IMR-90 (cell line): ENCODE data around the gene TPD52L2. TPM values are rescaled to one million over a fixed set of nuclear protein-coding genes. Genes with fewer than 3 reads are reported as not detected.

ENCODE experiments used
- ATAC-seq: fragments of 200-7000 bp; cut with Tn5 transposase; 2 replicates; pipeline ENCODE4 v1.9.1; 2020; ENCODE audit warnings: low read depth, mild to moderate bottlenecking, moderate library complexity
- BruUV-seq: library from RNA; stranded (reverse); fragments of 400-500 nt; replicated peaks from 2 replicates; lab custom pipeline; 2021; lab: Mats Ljungman, UMichigan
- CTCF ChIA-PET: fragments of 300-600 bp; formaldehyde crosslinking; extraction: SDS; loops from one replicate; lab custom pipeline; 2021; ENCODE audit warnings: antibody characterized with exemption; lab: Yijun Ruan, JAX
- POLR2A ChIA-PET: fragments of 300-600 bp; sonication (Branson Sonifier 250); formaldehyde crosslinking; loops from one replicate; lab custom pipeline; 2022; ENCODE audit warnings: antibody characterized with exemption; ENCODE audit not compliant: unreplicated experiment; lab: Charles Lee
- DNase-seq: peaks from one replicate; pipeline ENCODE4 v3.0.0; 2013
- H2AFZ ChIP-seq: replicated peaks from 2 replicates; pipeline ENCODE3; 2013; ENCODE audit warnings: low read length, mild to moderate bottlenecking; ENCODE audit not compliant: poor library complexity
- H2AK5ac ChIP-seq: 2 replicates; pipeline ENCODE4 v1.6.1; 2013; ENCODE audit warnings: low read depth, low read length, inconsistent platforms
- H2AK9ac ChIP-seq: replicated peaks from 2 replicates; pipeline ENCODE3; 2013; ENCODE audit warnings: mild to moderate bottlenecking, low read depth, low read length, moderate library complexity; ENCODE audit not compliant: poor library complexity
- H2BK120ac ChIP-seq: 2 replicates; pipeline ENCODE4 v1.6.1; 2013; ENCODE audit warnings: low read depth, low read length, inconsistent platforms
- H2BK15ac ChIP-seq: 3 replicates; pipeline ENCODE4 v1.6.1; 2013; ENCODE audit warnings: low read depth, low read length, inconsistent platforms
- H2BK20ac ChIP-seq: 2 replicates; pipeline ENCODE4 v1.6.1; 2013; ENCODE audit warnings: low read depth, mild to moderate bottlenecking, inconsistent platforms, low read length, moderate library complexity
- H2BK5ac ChIP-seq: 2 replicates; pipeline ENCODE4 v1.6.1; 2013; ENCODE audit warnings: mild to moderate bottlenecking, low read depth, low read length, inconsistent platforms; ENCODE audit not compliant: poor library complexity, severe bottlenecking
- H3K14ac ChIP-seq: replicated peaks from 2 replicates; pipeline ENCODE4 v1.6.1; 2013; ENCODE audit warnings: low read depth, low read length, inconsistent platforms
- H3K18ac ChIP-seq: 2 replicates; pipeline ENCODE4 v1.6.1; 2013; ENCODE audit warnings: low read depth, low read length, control low read depth
- H3K23ac ChIP-seq: 2 replicates; pipeline ENCODE4 v1.6.1; 2013; ENCODE audit warnings: low read depth, low read length, inconsistent platforms
- H3K27ac ChIP-seq: 2 replicates; pipeline ENCODE4 v1.5.1; 2013; ENCODE audit warnings: mild to moderate bottlenecking, control low read depth, low read length; ENCODE audit not compliant: insufficient read depth
- H3K27me3 ChIP-seq: 2 replicates; pipeline ENCODE4 v1.6.1; 2013; ENCODE audit warnings: low read length; ENCODE audit not compliant: control insufficient read depth, insufficient read depth
- H3K36me3 ChIP-seq: 2 replicates; pipeline ENCODE4 v1.6.1; 2013; ENCODE audit warnings: low read length, mixed read lengths; ENCODE audit not compliant: control insufficient read depth, insufficient read depth
- H3K4ac ChIP-seq: 2 replicates; pipeline ENCODE4 v1.6.1; 2013; ENCODE audit warnings: low read depth, low read length, inconsistent platforms
- H3K4me1 ChIP-seq: 2 replicates; pipeline ENCODE4 v1.6.1; 2013; ENCODE audit warnings: low read length, mixed read lengths; ENCODE audit not compliant: control insufficient read depth, insufficient read depth
- H3K4me2 ChIP-seq: 2 replicates; pipeline ENCODE4 v1.6.1; 2013; ENCODE audit warnings: low read depth, mild to moderate bottlenecking, control low read depth, low read length, moderate library complexity
- H3K4me3 ChIP-seq: 2 replicates; pipeline ENCODE4 v1.5.1; 2013; ENCODE audit warnings: low read depth, mild to moderate bottlenecking, control low read depth, low read length, moderate library complexity; ENCODE audit not compliant: insufficient read depth
- H3K56ac ChIP-seq: 2 replicates; pipeline ENCODE4 v1.6.1; 2013; ENCODE audit warnings: low read length, inconsistent platforms; ENCODE audit not compliant: insufficient read depth; ENCODE audit errors: extremely low read depth
- H3K79me1 ChIP-seq, 2 experiments: 2 replicates each; pipeline ENCODE4 v1.6.1; 2013; ENCODE audit warnings: low read length in 2 of 2, inconsistent platforms in 1 of 2, low read depth in 1 of 2
- H3K9ac ChIP-seq: 2 replicates; pipeline ENCODE4 v1.6.1; 2013; ENCODE audit warnings: low read depth, low read length, control low read depth
- H3K9me1 ChIP-seq: 2 replicates; pipeline ENCODE4 v1.6.1; 2013; ENCODE audit warnings: low read length, inconsistent platforms; ENCODE audit not compliant: insufficient read depth
- H3K9me3 ChIP-seq: 2 replicates; pipeline ENCODE4 v1.6.1; 2013; ENCODE audit warnings: low read length; ENCODE audit not compliant: control insufficient read depth, insufficient read depth
- H4K20me1 ChIP-seq: 2 replicates; pipeline ENCODE4 v1.6.1; 2013; ENCODE audit warnings: low read length, inconsistent platforms; ENCODE audit not compliant: insufficient read depth
- H4K5ac ChIP-seq: 2 replicates; pipeline ENCODE4 v1.6.1; 2013; ENCODE audit warnings: mild to moderate bottlenecking, low read depth, low read length, control low read depth
- H4K8ac ChIP-seq, 2 experiments: 2 replicates each; pipeline ENCODE4 v1.6.1; 2013; ENCODE audit warnings: low read depth in 2 of 2, low read length in 2 of 2, control low read depth in 1 of 2, inconsistent platforms in 1 of 2
- H4K91ac ChIP-seq: 2 replicates; pipeline ENCODE4 v1.6.1; 2013; ENCODE audit warnings: low read depth, low read length, inconsistent platforms; ENCODE audit not compliant: insufficient read depth
- CEBPB ChIP-seq: IDR thresholded peaks from 2 replicates; pipeline ENCODE4 v1.6.1; 2012; ENCODE audit warnings: low read depth, low read length, improper control_type of control experiment
- FOS ChIP-seq: fragments of 150-350 bp; IDR thresholded peaks from 2 replicates; pipeline ENCODE4 v1.6.1; 2016; ENCODE audit warnings: low read depth, low read length
- NFE2L2 ChIP-seq: fragments of 150-350 bp; IDR thresholded peaks from 2 replicates; pipeline ENCODE4 v1.6.1; 2016; ENCODE audit warnings: low read depth, mild to moderate bottlenecking, low read length
- RAD21 ChIP-seq: IDR thresholded peaks from 2 replicates; pipeline ENCODE4 v1.6.1; 2012; ENCODE audit warnings: low read length, improper control_type of control experiment
- RFX5 ChIP-seq: IDR thresholded peaks from 2 replicates; pipeline ENCODE4 v1.8.0; 2012; ENCODE audit warnings: low read depth, mild to moderate bottlenecking, low read length, moderate library complexity
- WGBS, 2 experiments: methylation state at CpG; one replicate each; pipeline versions ENCODE4 v1.1.5 to v1.1.7; 2013; ENCODE audit warnings: missing lambda C conversion rate in 2 of 2; ENCODE audit not compliant: insufficient read length in 1 of 2; ENCODE audit errors: extremely low coverage in 2 of 2; 5-methylcytosine and 5-hydroxymethylcytosine counted together
- dilution Hi-C: fragments of 300-500 bp; cut with HindIII; formaldehyde crosslinking; loops from one replicate; pipeline ENCODE4 v1.14.3; 2018; ENCODE audit warnings: low sequenced_read_pairs; ENCODE audit not compliant: unreplicated experiment
- in situ Hi-C: fragments of 300-500 bp; cut with MboI; formaldehyde crosslinking; loops from 3 replicates; pipeline ENCODE4 v1.14.3; 2019; ENCODE audit warnings: low sequenced_read_pairs, inconsistent platforms, mixed read lengths
- intact Hi-C: fragments of 100-400 bp; cut with micrococcal nuclease; formaldehyde crosslinking; loops from 2 replicates; pipeline ENCODE4 v1.10.0; 2022
- polyA plus RNA-seq, 3 experiments: library from polyadenylated mRNA; depleted of rRNA; stranded (reverse); fragments of >200 nt; gene quantifications; 2 replicates each; pipeline ENCODE4 v1.2.3, GENCODE V29; 2012; ENCODE audit warnings: low replicate concordance in 1 of 3
- total RNA-seq: library from RNA; depleted of rRNA; stranded (reverse); fragments of >200 nt; gene quantifications from 2 replicates; pipeline ENCODE4 v1.2.3, GENCODE V29; 2012

Gene TPD52L2
- total and polyA plus RNA-seq, 2 of the 4 experiments (the other 2 are of a cell fraction) = 113 to 189 TPM

DNA sequence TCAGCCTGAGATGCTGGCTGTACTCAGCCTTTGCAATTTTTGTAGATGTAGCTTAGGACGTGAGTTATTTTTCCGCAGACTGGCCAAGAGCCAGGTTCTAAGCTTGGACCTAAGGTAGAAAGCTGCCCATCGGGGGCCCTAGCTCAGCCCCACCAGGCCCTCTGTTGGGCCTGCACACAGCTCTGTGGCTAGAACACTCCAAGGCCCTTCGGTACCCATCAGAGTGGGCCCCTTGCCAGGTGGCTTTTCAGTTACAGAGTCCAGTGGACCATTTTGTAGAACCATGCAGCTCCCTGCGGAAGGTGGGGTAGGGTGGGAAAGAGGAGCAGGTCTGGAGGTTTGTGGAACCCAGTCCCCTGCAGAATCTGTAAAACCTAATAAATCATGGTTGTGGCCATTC is 68.6 kb downstream of the TPD52L2 start:
- Histone ChIP-seq H4K5ac (no peak overlapping the region), H3K27me3 (no peaks in the 10 kb centered on the region), H3K79me1 (peaks cover 34 to 45% of the 10 kb centered on the region in 2 experiments), H2BK20ac (no peak overlapping the region), H3K4me3 (no peak overlapping the region), H2AK5ac (no peak overlapping the region), H2BK120ac (no peak overlapping the region), H3K4me1 (no peaks in the 10 kb centered on the region), H2AFZ (no peak overlapping the region), H4K8ac (no peak overlapping the region), H3K14ac (no peak overlapping the region), H3K23ac (no peak overlapping the region), H3K4me2 (no peak overlapping the region), H2BK15ac (no peak overlapping the region), H3K18ac (no peak overlapping the region), H3K9me1 (peaks cover 12% of the 10 kb centered on the region; the same call in 1 of the 2 replicates), H2AK9ac (no peak overlapping the region), H3K9me3 (no peaks in the 10 kb centered on the region), H3K56ac (no peak overlapping the region), H3K27ac (no peak overlapping the region), H4K91ac (no peak overlapping the region), H4K20me1 (peaks cover 51% of the 10 kb centered on the region), H3K36me3 (peaks cover 63% of the 10 kb centered on the region), H3K4ac (no peak overlapping the region), H2BK5ac (no peak overlapping the region), H3K9ac (no peak overlapping the region)
- dilution Hi-C loops = no loop called here
- TF ChIP-seq CEBPB (no peak), RFX5 (no peak), NFE2L2 (no peak), RAD21 (no peak), FOS (no peak)
- ChIA-PET POLR2A (no interaction called here), CTCF (no interaction called here)
- intact Hi-C loops = no loop called here
- no peak for ATAC-seq
- no peak for DNase-seq
- 83% methylated on average over 3 of the region's 5 CpGs; no CpG with 5 or more reads in 1 of the 2 experiments for WGBS, 2 experiments
- in situ Hi-C loops = no loop called here
- BruUV-seq = TSS peak; percentile 52
